HG03354 (cell line): Measurements from ENCODE around the gene HMG20A.

Experiments
- ATAC-seq: cut with Tn5 transposase; IDR thresholded peaks from one replicate; pipeline ENCODE4 v1.9.1; 2021; ENCODE audit warnings: mild to moderate bottlenecking; ENCODE audit not compliant: unreplicated experiment, poor library complexity, severe bottlenecking

The HMG20A gene

GRCh38 chr15:77529394-77530159 is 108.9 kb downstream of the HMG20A start:
- ATAC-seq, result no peak

GRCh38 chr15:77530576-77530975 is 109.9 kb downstream of the HMG20A start:
- ATAC-seq, result no peak

- no peak for ATAC-seq
Measured at GRCh38 chr15:77531191-77532000, 110.7 kb downstream of the HMG20A start.

- ATAC-seq, result no peak
Measured at GRCh38 chr15:77532067-77532710, 111.5 kb downstream of the HMG20A start.

- ATAC-seq, result no peak
Measured at GRCh38 chr15:77532846-77533245, 112.2 kb downstream of the HMG20A start.

- no peak for ATAC-seq
Measured at GRCh38 chr15:77533578-77534430, 113.1 kb downstream of the HMG20A start.
